ENCODE measurements around the gene IL17REL. TPM values are rescaled to one million over a fixed set of nuclear protein-coding genes. Genes with fewer than 3 reads are reported as not detected.

The IL17REL gene
- total and polyA plus RNA-seq, 10 of the 15 experiments (the other 5 are each of a cell fraction or from before 2014, with no cell fraction given): 0.03 TPM; not detected in 9

- ATAC-seq (no peak), DNase-seq (ENCODE audit: low read depth, low spot score) (no peak), FAIRE-seq (no peak)
- Histone ChIP-seq H3K4me2 (ENCODE audit: control insufficient read depth, insufficient read depth) (no peak overlapping the region), H3K36me3 (ENCODE audit: control insufficient read depth in 2 of 2, insufficient read depth in 2 of 2, low read length in 1 of 2) (no peaks in the 10 kb centered on the region), H3K9ac (ENCODE audit: control insufficient read depth, insufficient read depth, low read length) (no peak overlapping the region), H3K4me3 (no peak overlapping the region), H2AFZ (ENCODE audit: control insufficient read depth, low read depth, low read length) (no peak overlapping the region), H3K27ac (ENCODE audit: control insufficient read depth, insufficient read depth) (no peak overlapping the region), H3K4me1 (ENCODE audit: control insufficient read depth, insufficient read depth, low read length) (peaks cover 8% of the 10 kb centered on the region), H4K20me1 (ENCODE audit: control insufficient read depth, insufficient read depth) (no peaks in the 10 kb centered on the region), H3K9me3 (replicated peaks; ENCODE audit: control insufficient read depth, insufficient read depth, low read length) (no peaks in the 10 kb centered on the region), H3K27me3 (replicated peaks in 1 of 2; ENCODE audit: control insufficient read depth in 2 of 2, insufficient read depth in 2 of 2, low read length in 1 of 2) (no peaks in the 10 kb centered on the region), H3K79me2 (ENCODE audit: control insufficient read depth, insufficient read depth, low read length) (peaks cover 5% of the 10 kb centered on the region; the same call in 1 of the 2 replicates)
- 50% methylated on average over 15 of the region's 15 CpGs for WGBS (ENCODE audit: insufficient coverage, insufficient replicate concordance, low lambda C conversion rate, missing lambda C conversion rate)
- RAD21 ChIA-PET (ENCODE audit: unreplicated experiment): no interaction called here
- CTCF ChIA-PET: no interaction called here
- TF ChIP-seq TCF7 (IDR thresholded peaks at IDR 0.05; ENCODE audit: borderline replicate concordance): no peak
- no peak for TF ChIP-seq BMI1 (IDR thresholded peaks at IDR 0.05; ENCODE audit: borderline replicate concordance)
- TF ChIP-seq NR2F1 (conservative IDR thresholded peaks at IDR 0.05): no peak
- no peak for TF ChIP-seq BCL11A (IDR thresholded peaks at IDR 0.05; ENCODE audit: low read depth, low read length)
- TF ChIP-seq POLR2AphosphoS5 (IDR thresholded peaks at IDR 0.05; ENCODE audit: low read length): no peak
- no peak for TF ChIP-seq IRF3 (IDR thresholded peaks at IDR 0.05)
- TF ChIP-seq HCFC1 (IDR thresholded peaks at IDR 0.05; ENCODE audit: low read length): no peak
- TF ChIP-seq FOXM1 (IDR thresholded peaks at IDR 0.05; ENCODE audit: low read depth, low read length): no peak
- no peak for TF ChIP-seq HDAC2 (IDR thresholded peaks at IDR 0.05)
- in situ Hi-C loops (cut with MboI): no loop called here
- POLR2A ChIA-PET: interaction anchor here (0.8 kb wide), 1 partner anchor 9 kb away, joined by 4 read pairs; no protein-coding TSS in a partner anchor
- intact Hi-C loops (cut with micrococcal nuclease; ENCODE audit: unreplicated experiment): no loop called here
- SMC1A ChIA-PET (ENCODE audit: uncharacterized antibody, unreplicated experiment): no interaction called here
- no TSS peak for BruUV-seq (replicated peaks)
These were observed 57.5 kb downstream of the IL17REL start for GRCh38 chr22:49954991-49955580.
